ENCODE results near the gene ARL11. TPM values are rescaled to one million over a fixed set of nuclear protein-coding genes. Genes with fewer than 3 reads are reported as not detected.
A peak's percentile ranks its signal among the peaks of the same experiment; 100 is the strongest.

The ARL11 gene
- total RNA-seq, 1 experiment from 2014 or later: 0.35 TPM

- TF ChIP-seq ZNF512 (CRISPR knock-in tag; IDR thresholded peaks at IDR 0.05; ENCODE audit: borderline replicate concordance): no peak
- TF ChIP-seq GRHL2 (CRISPR knock-in tag; IDR thresholded peaks at IDR 0.05; ENCODE audit: insufficient replicate concordance, severe bottlenecking): no peak
- TF ChIP-seq ZNF532 (CRISPR knock-in tag; IDR thresholded peaks at IDR 0.05; ENCODE audit: borderline replicate concordance): no peak
- no peak for TF ChIP-seq USF2 (CRISPR knock-in tag; IDR thresholded peaks at IDR 0.05)
- TF ChIP-seq ATF3 (CRISPR knock-in tag; conservative IDR thresholded peaks at IDR 0.05): no peak
- TF ChIP-seq FOXP1 (CRISPR knock-in tag; IDR thresholded peaks at IDR 0.05; ENCODE audit: borderline replicate concordance): no peak
- no peak for TF ChIP-seq SOX15 (CRISPR knock-in tag; IDR thresholded peaks at IDR 0.05)
- no peak for TF ChIP-seq MLX (CRISPR knock-in tag; IDR thresholded peaks at IDR 0.05)
- no peak for TF ChIP-seq GABPB1 (CRISPR knock-in tag; IDR thresholded peaks at IDR 0.05)
- TF ChIP-seq EMX1 (CRISPR knock-in tag; IDR thresholded peaks at IDR 0.05): no peak
- TF ChIP-seq ZMAT4 (CRISPR knock-in tag; IDR thresholded peaks at IDR 0.05): no peak
- TF ChIP-seq KAT7 (CRISPR knock-in tag; IDR thresholded peaks at IDR 0.05; ENCODE audit: borderline replicate concordance): no peak
- TF ChIP-seq MYBL2 (CRISPR knock-in tag; IDR thresholded peaks at IDR 0.05): no peak
- no peak for TF ChIP-seq PRRX2 (CRISPR knock-in tag; IDR thresholded peaks at IDR 0.05)
- POLR2A ChIA-PET: no interaction called here
- Mint-ChIP-seq H3K27ac (no peak overlapping the region), H3K36me3 (no peaks in the 10 kb centered on the region), H3K27me3 (ENCODE audit: low read depth) (no peaks in the 10 kb centered on the region), H3K9me3 (no peaks in the 10 kb centered on the region), H3K4me3 (no peak overlapping the region), H3K4me1 (peaks cover 8% of the 10 kb centered on the region; the same call in 1 of the 2 replicates)
- ATAC-seq: no peak
- CTCF ChIA-PET: interaction anchor here (1.0 to 1.5 kb wide), 2 partner anchors 44 to 324 kb away, joined by 4 read pairs; no protein-coding TSS in a partner anchor
- DNase-seq (ENCODE audit: low spot score): no peak
These were observed 23.7 kb upstream of the ARL11 start for GRCh38 chr13:49604570-49604969.

- no peak overlapping the region; the same call in 1 of the 2 replicates for H3K4me3 Mint-ChIP-seq
- no peak overlapping the region for H3K27ac Mint-ChIP-seq
- no peaks in the 10 kb centered on the region for H3K36me3 Mint-ChIP-seq
- peaks cover 8% of the 10 kb centered on the region; the same call in 1 of the 2 replicates for H3K4me1 Mint-ChIP-seq
- no peaks in the 10 kb centered on the region for H3K9me3 Mint-ChIP-seq
- POLR2A ChIA-PET: interaction anchor here (0.7 kb wide), 1 partner anchor 21 kb away, joined by 3 read pairs; the partner anchor contains the start of gene ARL11
- TF ChIP-seq NFATC4 (CRISPR knock-in tag; IDR thresholded peaks at IDR 0.05) (no peak), CTCF (IDR thresholded peaks at IDR 0.05) (0 out of 2 replicates have a peak, but pooled peaks have one; percentile 19)
- CTCF ChIA-PET: interaction anchor here (0.5 to 3.0 kb wide), 22 partner anchors 9 to 359 kb away, joined by 3 to 11 read pairs (median 4); partner anchors contain the start of genes ARL11, CAB39L, CDADC1 and PHF11
- peak; percentile 99 for ATAC-seq
- DNase-seq (ENCODE audit: low spot score): peak; percentile 82
- no peaks in the 10 kb centered on the region for H3K27me3 Mint-ChIP-seq (ENCODE audit: low read depth)
These were observed 21.3 kb upstream of the ARL11 start for GRCh38 chr13:49606747-49607648.

All from WTC11 (cell line).